ENCODE data around the gene NODAL.

Gene NODAL

GRCh38 chr10:70432561-70433263 is 8.8 kb downstream of the NODAL start:
- no peak for DNase-seq

GRCh38 chr10:70432101-70432500 is 9.4 kb downstream of the NODAL start:
- DNase-seq, result no peak

DNA sequence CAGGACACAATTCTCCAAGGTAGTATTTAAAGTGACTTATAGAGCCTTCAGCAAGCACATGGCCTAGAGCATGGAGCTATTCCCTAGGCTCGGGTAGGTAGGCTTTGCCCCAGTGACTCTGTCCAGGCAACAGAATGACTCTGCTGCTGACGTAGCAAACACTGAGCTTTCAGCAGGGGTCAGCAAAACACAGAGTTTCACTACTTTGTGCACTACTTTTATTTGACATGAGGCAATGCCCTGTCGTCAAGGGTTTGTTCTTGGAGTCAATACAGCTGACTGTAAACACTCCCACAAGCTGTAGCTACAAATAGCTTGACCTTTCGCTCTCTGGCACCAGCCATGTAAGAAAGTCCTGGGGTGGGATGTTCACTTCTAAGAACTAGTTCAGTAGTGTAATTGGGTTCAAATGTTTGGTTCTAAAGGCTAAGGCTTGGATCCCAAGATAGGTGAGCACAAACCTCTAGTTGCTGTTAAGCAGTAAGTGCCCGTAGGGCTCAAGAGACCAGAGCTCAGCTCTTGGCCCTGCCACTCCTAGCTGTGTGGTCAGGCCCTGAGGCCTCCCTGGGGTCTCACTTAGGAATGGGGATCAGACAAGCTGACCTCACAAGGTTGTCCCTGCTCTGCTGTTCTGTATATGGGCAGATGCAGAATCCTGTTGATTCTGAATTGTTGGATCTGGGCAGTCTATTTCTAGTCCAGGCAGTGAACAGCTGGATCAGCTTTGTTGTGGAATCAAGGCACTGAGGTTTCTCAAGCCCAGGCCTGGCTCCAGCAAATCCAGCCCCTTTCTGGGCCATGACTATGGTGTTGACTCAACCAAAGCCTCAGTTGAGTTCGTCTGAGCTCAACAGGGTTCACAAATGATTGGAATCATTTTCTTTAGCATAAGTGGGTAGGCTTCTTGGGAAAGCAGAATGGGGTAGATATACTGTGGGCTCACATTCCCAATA is 10.7 kb downstream of the NODAL start:
- DNase-seq, result peak; percentile 77 to 84

DNA sequence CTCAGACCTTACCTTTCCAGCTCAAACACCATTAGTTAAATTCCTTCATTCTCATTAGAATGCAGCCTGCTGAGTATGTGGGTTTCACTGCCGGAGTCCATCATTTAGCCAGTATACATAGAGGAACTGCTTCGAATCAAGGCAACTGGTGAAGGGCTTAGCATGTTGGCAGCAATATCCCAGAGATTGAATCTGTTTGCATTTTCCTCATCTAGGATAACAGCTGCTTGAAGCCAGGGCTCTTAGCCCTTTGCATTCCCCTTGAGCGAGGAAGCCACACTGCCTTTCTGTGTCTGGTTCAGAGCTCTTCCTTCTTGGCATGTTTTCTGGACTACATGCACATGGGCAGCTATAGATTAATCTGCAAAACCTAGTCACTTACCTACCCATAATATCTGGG is 14.7 kb downstream of the NODAL start:
- DNase-seq, result no peak

DNA sequence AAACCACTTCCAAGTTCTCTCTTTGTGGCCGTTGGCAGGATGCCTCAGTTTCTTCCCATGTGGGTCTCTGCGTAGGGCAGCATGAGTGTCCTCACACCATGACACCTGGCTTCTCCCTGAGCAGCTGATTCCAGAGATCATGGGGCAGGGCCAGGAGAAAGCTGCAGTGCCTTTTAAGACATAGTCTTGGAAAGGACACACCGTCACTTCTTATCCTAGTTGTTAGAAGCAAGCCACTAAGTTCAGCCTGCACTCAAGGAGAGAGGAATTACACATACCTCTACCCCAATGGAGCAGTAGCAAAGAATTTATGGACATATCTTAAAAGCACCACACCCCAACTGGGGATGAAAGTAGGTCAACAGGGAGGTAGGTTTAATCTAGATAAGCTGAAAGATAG is 16.4 kb downstream of the NODAL start:
- no peak for DNase-seq

DNA sequence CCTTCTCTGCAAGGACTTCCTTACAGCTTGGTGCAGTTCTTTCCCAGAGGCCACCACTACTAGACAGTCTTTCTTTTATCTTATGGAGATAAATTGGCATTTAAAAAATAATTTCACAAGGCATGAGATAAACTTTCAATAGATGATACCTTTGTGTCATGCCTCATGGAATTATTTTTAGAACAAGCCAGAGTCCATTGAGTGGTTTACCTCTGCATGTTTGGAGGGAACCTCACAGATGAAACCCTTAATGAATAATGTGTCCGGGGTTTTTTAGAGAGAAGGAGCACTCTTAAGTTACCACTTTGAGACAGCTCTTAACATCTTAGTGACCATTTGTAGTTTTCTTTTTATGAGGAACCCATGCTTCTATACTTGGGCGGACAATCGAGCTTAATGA is 17.2 kb downstream of the NODAL start:
- no peak for DNase-seq

GRCh38 chr10:70418713-70419112 is 22.8 kb downstream of the NODAL start:
- DNase-seq, result no peak

- no peak for DNase-seq
Measured at GRCh38 chr10:70418229-70418628, 23.3 kb downstream of the NODAL start.

DNA sequence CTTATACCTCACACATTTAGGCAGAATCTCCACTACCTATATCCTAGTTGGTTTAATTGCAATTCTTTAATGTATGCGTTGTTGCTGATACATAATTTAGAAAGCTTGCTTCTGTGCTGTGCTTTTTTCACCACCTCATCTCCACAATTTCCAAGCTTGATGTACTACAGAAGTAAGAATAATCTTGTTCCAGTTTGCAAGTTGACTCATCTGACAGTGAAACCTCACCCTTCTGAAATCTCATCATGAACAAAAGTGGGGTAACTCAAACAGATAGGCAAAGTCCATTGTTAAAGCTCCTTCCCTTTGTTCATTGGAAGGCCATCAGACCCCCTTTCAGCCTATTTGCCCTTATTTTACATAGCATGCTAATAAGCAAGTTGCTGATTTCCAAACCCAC is 23.9 kb downstream of the NODAL start:
- no peak for DNase-seq

DNA sequence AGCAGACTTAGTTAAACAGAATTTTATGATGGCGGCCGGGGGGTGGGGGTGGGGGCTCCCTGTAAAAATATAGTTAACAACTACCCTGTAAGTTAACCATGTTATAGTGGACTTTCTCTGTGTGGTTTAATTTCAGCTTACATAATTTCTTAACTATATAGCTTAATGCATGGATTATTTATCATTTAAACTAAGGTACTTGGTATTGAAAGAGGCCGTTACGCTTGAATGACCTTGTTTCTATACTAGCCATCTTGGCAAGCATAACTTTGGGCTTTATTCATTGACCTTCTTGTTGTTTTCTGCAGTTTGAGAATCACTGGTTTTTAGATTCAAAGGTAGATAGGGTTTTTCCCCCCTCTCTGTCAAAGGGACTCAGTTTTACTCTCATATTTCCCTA is 29.1 kb downstream of the NODAL start:
- no peak for DNase-seq

- no peak for DNase-seq
Measured at GRCh38 chr10:70410608-70411007, 30.9 kb downstream of the NODAL start.

GRCh38 chr10:70409772-70410171 is 31.7 kb downstream of the NODAL start:
- no peak for DNase-seq

DNA sequence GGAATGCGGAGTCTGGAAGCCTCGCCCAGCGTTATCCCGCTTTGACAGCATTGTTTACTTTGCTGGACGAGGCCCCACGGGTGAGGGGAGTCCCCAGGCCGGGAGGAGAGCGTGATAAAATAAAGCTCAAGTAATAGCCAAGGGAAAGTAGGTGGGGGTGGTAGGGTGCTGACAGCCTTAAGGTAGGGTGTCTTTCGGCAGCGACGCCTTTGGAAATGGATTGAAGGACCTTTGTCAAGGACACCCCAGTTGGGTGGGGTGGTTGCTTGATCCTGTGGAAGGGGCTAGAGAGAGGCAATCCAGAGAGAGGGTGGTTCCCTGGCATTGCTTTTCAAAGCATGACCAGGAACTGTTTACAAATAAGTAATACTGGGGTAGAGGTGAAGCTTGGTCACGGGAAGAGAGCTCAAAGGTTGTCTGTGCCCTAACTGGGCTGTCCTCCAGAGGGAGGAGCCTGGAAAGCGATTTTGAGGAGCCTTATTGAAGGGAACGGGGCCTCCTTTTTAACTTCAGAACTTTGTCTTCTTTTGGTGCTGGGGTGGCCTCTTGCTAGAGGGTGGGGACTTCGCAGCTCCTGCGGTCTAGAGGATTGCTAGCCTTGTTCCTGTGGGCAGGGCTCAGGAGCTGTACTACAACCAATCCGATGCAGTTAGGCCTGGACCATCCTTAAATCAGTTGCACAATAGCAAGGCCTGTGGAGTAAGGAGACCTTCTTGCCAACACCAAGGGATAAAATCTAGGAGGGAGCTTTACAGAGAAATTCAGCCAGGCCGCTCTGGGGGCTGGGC is 36.2 kb downstream of the NODAL start:
- DNase-seq, result peak; percentile 87 to 88

DNA sequence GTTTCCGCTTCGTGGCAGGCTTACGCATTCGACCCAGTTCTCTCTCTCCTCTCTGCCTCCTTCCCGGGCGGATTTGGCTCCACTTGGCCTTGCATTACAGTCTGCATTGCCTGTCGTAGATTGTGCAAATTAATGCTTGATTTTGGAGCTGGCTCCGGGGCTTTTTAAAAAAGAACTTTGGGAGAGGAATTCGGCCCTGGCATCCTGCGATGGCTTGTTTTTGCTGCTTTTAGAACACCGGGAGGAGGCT is 36.8 kb downstream of the NODAL start:
- no peak for DNase-seq

- peak; percentile 96 to 97 for DNase-seq
Measured at GRCh38 chr10:70404036-70404786, 37.3 kb downstream of the NODAL start, which contains the start of gene EIF4EBP2. EIF4EBP2 (plus strand) TSS chr10:70404145; CDS start chr10:70404402, 257 bp downstream.

DNA sequence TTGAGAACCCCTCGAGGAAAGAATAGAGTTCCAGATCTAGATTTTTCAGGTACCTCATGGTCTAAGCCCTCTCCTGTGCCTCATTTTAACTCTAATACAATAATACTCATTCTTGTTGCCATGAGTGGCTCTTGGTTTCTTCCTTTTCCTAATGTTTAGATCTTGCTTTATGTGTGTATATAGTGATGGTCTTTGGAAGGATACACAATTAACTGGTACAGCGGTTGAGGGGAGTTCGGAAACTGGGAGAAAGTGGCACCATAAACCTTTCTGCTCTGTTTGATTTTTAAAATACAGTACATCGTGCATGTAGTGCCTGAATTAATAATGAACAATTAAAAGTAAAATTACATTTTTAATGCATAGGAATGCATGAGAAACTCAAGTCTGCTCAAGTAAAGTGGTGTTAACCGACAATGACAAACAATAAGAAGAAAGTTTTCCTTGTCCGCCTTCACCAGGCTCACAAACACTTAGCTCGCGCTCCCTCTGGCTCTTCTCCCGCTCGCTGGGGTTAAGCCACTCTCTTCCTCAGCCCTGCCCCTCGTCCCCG is 37.9 kb downstream of the NODAL start:
- no peak for DNase-seq

DNA sequence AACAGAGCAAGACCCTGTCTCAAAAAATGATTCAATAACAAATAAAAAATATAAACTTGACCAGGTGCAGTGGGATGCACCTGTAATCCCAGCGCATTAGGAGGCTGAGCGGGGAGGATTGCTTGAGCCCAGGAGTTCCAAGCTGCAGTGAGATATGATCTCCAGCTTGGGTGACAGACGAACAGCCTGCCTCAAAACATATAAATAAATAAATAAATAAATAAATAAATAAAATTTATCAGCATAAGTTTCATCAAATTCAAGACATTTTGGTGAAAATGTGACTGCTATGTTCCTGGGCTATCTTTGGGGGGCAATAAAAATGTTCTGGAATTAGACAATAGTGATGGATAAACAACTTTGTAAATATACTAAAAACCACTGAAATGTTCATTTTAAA is 42.3 kb downstream of the NODAL start:
- no peak for DNase-seq

- DNase-seq, result no peak
Measured at GRCh38 chr10:70396140-70396539, 45.3 kb downstream of the NODAL start.

- no peak for DNase-seq
Measured at GRCh38 chr10:70391654-70392053, 49.8 kb downstream of the NODAL start.
